DMS53 (cell line): ENCODE data around the gene SASH1.

Experiments used
- DNase-seq: peaks from one replicate; lab custom pipeline; 2025; lab: John Stamatoyannopoulos, UW

SASH1 gene

DNA sequence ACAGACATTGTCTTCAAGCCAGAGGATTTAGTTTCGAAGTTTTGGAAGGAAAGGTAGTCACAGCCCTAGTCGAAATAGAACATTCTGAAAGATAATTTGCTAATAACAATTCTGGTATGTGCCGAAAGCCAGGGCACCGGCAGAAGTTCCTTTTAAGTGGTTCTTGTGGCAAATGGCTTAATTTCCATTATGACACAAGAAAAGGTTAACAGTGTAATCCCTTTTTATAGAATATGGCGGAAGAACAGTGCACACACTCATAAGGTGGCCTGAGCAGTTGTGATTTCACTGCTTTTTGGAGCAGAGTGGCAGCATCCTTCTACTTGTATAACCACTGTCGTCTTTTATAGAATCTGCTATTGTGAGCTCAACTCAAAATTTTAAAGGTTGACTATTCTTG lies 152.4 kb downstream of the SASH1 start:
- DNase-seq, result no peak

DNA sequence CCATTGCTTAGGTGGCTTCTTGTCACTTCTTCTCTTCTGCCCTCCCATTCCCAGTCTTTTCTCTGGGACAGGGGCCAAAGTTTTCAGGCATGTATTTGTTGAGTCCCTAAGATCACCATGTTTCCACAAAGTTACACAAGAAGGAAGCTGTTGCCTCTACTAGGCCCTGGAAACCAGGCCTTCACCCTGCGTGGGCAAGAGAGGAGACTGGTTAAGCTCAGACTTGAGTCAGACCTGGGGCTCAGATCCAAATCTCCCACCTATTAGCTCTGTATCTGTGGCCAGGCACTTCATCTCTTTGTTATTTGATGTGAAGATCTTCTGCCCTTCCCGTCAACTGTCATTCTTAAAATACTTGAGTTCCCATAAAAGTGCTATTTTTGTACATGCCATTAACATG lies 154.6 kb downstream of the SASH1 start:
- no peak for DNase-seq

DNA sequence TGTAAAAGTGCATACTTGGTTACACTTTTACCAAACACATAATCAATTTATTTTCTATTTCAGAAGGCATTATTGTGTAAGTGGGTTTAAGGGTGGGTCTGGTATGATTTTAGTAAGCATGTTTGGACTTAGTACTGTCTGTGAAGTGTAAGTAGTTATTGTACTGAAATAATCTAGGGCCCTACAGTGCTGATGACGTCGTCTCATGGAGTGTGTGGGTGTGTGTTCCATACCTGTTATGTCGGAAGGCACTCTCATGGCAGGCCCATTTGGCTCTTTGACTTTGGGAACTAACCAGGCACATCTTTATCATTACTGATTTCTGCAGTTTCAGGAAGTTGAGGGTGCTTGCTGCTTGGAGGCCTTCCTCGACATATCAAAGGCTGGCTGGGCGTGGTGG lies 155.1 kb downstream of the SASH1 start:
- DNase-seq, result no peak

DNA sequence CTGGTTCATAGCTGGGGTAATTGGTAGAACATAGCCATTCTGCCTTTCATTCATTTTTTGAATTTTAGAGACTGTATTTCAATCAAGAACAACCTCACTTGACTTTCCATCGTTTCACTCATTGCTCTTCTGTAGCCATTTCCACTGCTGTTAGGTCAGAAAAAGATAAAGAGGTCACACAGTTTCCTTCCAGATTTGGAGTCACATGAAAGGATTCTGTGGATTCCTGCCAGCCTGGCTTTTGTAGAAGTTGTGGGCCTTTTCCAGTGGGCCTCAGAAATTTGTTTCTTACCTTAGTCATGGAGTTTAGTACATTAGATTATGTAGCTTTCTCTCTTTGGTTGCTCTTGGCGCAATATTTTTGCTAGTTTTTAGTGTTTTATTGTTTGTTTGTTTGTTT lies 157.8 kb downstream of the SASH1 start:
- no peak for DNase-seq

DNA sequence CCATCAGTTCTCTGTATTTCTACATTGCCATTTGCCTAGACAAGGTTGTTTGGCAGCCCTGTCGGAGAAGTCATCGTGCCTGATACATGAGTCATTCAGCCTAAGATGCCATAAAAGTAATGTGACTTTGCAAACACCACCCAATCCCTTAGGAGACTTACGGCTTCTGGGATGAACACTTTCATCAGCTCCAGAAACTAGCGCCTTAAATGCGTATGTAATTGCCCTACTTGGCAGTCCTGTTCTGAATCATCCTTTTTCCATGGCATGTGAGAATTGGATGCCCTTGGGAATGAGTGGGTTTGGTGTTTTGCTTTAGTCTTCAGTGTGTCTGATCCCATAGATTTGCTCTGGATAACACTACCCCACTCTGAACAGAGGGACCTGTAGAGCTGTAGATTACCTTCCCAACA lies 158.5 kb downstream of the SASH1 start:
- DNase-seq, result no peak

DNA sequence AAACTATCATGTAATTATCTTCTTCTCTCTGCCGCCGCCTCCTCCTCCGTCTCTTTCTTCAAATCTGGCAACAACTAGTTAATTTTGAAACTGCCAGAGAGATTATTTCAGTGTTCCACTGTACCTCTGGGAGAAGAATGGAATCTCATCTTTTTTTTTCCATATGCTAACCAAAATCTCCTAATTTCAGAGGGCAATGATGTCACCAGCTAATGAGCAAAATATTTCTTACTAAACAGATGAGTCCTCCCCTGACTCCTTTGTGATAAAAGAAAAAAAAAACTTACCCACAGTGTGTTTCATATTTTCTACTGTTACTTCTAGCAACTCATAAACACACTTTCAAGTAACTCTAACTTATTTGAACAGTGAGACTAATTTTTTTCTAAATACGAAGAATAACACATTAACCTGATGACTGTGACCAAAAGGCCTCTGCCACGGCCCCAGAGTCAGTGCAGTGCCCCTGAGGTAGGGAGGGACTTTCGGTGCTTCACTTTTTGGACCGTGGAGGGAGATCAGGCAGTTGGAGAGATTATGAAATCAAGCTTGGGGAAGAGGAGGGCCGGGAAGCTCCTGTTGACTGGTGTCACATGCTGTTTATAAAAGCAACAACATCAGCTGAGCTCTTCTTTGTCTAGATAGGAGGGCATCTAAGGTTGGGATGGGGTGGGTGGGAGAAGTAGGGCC lies 159.6 kb downstream of the SASH1 start:
- DNase-seq, result no peak

DNA sequence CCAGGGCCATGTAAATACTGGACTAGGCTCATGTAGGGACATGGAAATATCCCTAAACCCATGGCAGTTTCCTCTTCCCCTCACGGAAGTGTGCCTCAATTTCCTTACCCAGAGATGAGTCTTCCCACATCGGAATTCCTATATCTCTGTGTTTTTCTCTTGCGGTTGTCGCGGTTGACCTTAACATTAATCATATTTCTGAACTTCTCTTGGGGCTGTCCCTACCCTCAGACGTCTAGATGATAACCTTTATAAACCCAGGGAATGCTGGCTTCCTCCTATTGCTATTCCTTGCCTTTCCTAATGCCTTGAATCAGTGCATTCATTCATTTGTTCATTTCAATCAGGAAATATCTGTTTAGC lies 160.1 kb downstream of the SASH1 start:
- no peak for DNase-seq

DNA sequence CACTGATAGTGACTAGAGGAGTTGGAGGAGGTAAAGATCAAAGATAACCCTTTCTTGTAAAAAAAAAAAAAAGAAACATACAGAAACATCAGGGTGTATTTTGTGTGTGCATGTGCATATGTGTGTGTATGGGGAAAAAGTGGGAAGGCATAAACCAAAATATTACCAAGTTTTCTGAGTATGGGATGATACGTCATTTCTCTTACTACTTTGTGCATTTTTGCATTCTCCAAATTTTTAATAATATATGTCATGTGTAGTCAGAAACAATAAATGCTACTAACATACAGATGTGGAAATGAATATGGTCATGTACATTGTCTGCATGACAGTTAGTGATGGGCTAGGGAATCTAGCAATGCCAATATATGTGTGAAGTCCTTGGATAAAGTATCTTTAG lies 161.1 kb downstream of the SASH1 start:
- DNase-seq, result no peak

DNA sequence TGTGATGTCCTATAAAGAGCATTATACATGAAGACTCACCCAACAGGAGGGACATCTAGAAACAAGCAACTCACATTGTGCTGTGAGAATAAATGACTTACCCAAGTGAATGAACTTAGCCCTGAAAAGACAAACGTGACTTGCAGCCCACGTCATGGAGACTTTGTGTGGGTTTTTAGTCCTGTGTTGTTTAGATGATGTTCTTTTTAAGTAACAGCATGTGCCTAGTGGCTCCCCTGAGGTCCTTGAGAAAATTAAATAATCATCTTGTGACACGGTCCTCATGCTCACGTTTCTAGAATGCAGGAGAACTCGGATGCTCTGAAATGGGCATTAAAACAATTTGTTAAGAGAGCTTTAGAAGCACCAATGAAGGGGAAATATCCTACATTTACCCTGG lies 165.1 kb downstream of the SASH1 start:
- DNase-seq, result no peak

DNA sequence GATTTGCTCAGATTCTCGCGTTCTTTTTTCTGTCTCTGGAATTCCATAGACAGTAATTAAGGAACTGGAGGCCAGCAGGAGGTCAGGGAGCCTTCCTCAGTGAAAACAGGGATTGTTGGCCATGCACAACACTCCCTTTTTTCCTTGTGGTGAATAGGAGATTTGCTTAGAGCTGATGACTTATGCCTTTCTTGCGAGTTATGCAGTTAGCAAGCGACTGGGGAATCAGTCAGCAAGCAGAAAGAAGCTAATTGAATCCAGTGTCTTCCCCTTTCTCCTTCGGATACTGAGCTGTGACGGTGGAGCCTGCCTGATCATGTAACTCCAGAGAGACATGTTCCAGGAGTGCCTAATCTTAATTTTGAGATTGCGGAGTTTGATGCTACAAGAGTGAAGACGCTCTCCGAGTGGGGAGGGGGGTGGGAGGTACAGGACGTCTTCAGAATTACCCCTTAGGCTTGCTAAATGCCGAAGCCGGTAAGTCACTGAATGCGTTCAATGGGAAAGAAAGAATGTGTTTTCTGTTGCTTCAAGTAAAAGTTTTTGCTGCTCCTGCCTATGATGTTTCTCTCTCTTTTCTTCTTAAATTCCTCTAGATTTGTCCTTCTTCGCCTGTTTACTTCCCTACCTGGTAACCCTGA lies 165.9 kb downstream of the SASH1 start:
- no peak for DNase-seq

DNA sequence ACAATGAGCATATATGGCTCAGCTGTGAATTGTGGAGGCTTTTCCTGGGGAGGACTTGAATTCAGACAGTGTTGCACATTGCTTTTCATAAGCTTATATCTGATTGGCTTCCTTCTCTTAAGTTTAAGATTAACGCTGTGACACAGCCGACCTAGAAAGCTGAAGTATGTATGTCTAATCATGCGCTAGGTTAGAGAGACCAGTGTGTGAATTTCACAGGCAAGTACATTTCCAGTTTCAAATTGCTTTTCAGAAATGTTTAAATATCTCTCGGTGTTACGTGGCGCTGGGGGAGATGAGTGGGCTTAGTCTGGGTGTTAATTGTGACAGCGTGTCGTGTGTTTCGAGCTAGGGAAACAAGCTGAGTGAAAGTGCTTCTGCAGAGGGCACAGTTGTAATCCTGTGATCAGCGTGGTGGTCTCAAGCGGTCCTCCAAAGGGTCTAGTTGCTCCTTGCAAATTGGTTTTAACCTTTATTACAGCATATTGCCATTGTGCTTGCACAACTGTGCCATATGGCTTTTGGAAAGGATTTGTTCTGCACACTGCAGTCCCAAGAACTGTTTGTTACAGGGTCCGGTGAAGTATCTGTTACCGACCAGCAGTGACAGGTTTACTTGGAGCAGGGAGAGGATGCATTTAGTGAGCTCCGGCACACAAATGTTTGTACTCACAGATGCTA lies 166.6 kb downstream of the SASH1 start:
- DNase-seq, result no peak

DNA sequence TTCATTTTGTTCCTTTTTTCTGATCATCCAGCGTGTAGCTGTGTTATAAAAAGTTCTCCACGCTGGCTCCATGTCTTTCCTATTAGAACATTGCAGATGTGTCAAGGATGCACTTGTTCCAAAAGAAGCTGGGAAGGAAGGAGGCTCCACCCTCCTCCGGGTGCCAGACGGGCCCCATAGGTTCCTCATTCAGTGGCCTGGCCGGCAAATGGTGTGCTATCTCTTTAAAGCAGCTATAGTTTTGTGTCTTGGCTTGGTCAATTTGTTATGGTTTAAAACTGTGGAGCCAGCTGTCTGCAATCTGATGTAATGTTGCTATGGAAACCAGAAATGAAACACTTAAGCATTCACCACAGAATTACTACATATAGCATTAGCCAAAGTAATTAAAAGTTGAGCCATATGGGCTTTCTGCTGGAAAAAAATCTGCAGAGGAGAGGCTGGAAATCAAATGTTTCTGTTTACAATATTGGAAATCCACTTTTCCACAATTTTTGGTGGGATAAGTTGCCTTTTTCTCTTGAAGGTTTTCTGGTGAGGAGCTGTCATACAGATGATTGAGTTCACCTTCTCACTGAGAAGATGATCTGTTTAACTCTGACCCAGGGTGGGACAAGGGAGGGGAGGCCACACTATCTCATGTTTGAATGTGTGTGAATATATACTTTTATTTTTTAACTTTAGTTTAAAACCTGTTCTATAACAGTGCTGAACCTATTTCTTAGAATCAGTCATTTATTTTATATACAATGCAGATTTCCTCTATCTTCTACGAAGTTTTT lies 167.4 kb downstream of the SASH1 start:
- DNase-seq, result peak; percentile 67

DNA sequence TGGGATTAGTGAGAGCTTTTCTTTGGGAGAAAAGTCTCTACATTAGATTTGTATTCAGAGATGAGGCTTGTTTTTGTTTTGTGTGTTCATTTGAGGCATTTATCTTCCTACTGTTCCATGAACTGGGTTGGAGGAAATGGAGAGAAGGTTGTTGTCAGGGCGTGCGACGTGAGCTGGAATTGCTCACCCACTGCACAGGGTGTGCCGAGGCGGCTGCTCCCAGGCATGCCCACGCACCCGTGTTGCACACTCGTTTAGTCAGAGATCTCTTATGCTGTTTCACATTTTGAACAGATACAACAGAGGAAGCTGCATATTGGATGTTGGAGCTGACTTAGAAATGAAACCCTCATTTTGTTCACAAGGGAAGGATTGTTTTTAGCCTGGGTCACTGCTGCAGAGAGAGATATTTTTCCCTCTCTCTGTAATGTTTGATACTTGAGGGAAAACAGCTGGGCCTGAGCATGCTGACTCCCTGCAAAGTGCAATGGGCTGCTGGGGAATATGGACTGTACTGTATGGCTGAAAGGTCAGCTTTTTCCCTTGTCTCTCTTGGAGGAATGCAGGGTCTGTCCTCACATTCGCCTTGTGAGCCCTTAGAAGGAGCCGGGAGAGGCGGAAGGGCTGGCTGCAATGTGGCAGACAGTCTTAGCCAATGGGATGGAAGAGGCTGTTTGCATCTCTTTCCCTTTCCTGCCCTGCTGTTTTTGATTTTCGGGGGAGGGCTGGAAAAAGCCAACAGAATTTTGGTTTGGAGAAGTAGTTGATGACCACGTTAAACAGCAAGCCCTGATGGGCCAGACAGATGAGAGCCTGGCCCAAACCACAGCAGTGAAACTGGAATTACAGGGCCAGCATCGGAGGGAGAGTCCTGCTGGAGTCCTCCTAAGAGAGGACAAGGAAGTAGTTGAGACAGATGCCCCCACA lies 170.8 kb downstream of the SASH1 start:
- DNase-seq, result no peak

DNA sequence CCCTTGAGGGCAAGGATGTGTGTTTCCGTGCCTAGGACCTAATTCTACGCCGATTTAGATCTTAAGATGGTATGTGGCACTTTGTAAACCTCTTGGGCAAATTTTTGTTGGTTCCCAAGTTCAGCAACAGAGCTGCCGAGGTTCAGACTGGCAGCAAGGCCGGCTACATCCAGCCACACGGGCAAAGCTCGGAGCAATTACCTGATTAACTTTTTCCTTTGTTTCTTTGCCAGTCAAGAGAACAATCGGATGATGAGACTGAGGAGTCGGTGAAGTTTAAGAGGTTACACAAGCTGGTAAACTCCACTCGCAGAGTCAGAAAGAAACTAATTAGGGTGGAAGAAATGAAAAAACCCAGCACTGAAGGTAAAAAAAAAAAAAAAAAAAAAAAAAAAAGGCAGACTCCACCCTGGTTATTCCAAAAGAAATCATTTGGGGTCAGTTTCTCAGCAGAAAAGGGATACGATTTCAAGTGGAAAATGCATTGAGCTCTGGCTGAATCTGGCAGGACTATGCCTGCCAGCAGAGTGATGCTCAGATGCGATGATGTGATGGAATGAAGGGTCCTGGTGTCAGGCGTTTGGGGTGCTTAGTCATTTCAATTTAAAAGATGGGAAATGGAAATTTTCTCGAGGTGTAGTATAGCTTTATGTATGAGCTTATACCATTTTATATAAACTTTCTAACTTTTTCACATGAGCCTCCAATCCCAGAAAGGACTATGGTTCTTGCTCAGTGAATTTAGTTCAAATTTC lies 171.6 kb downstream of the SASH1 start:
- DNase-seq, result no peak

DNA sequence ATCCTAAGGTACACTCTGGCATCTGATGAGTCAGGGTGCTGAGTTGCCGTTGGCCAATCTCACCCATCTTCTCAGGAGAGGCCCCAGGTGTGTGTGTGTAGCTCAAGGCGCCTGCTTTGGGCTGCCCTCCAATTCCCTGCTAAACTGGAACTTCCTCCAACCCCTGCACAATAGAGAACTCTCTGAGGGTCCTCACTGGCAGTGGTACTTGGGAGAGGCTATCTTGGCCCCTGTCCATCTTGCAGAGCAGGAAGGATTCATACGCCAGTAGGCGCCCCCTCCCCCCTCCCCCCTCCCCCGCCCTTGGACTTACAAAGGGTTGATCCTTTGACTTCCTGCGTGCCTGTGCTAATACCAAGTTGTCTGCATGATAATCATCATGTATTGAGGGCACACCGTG lies 173.6 kb downstream of the SASH1 start:
- no peak for DNase-seq

DNA sequence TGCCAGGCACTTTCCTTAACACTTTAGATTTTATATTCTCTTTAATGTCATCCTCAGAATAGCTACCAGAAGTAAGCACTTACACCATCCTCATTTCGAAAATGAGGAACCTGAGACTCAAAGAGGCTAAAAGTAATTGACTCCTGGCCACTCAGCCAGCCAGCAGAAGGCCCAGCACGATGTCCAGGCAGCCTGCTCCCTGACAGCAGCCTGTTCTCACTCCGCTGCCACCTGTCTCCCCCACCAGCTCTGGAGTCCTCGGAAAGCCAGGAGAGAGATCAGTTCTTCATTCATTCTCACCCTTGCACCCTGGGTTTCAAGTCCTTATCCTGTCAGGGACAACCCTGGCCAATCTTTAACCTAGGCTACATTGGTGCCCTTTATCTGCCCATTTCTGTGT lies 174.0 kb downstream of the SASH1 start:
- DNase-seq, result no peak

DNA sequence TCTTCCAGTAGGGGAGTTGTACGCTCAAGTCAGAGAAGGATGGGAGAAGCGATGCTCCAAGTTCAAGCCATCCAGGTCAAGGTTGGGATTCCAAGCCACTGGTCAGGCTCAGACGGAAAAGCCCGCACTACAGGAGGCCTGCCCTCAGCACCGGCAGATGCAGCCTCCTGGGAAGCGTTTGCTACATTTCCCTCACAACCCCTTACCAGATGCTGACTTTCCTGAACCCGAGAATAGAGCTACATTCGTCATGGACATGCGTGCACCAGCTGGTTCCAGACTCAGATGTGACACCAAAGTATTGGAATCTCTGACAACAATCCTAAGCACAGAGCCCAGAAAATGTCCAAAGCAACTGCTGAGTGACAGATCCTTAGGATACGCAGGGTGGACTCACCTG lies 174.8 kb downstream of the SASH1 start:
- no peak for DNase-seq

DNA sequence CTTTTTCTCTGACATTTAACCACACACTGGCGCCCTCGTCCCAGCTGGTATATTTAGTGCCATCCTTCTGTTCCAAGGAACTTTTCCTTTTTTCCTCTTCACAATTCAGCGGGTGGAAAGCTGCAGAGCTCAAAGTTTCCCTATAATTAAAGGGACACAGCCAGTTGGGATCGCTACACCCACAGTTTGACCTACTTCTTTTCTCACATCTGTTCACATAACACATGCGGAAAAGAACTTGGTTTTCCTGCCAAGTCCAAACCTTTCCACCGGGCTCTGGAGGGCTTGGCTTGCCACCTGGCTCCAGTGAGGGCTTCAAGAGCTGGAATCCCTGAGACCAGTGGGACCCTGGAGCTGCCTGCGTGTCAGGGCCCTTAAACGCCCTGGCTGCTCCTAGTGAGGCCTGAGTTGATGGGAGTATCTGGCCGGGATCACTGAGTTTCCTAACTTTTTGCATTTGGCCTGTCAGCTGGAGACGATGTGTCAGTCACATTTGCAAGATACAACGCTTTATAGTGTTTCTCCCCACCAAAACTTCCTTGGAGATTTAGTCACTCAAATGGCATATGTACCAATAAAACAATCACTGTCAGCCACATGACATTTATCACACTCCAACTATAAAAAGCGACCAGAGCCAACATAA lies 176.0 kb downstream of the SASH1 start:
- DNase-seq, result no peak

DNA sequence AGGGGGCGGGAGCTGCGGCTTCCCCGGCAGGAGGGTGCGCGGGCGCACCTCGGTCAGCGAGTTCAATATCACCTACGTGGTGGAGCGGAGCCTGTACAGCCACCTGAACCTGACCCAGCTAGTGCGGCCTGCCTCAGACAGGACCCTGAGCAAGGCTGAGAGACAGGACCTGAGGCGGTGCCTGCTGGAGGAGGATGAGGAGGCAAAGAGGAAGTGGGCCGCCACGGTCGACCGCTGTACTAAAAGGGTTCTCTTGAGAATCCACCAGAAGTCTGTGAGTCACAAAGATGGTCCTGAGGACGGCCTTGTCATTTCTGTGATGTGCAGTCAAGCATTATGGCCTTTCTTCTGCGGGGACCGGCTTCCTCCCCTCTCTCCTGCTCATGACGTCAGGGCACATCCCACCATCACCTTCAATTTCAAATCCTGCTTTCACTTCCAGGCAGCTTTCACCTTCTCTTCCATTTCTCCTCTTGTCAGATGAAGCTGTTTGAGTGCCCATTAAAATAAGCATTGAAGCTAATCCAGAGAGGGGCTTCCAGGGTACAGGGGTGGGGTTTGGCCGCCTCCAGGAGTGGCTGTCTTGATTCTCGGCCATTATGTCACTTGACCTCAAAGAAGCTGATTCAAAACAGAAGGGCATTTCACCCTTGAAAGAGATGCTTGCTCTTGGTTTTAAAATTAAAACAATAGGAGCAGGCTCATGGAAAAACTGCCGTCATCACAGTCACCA lies 177.6 kb downstream of the SASH1 start:
- DNase-seq, result no peak

DNA sequence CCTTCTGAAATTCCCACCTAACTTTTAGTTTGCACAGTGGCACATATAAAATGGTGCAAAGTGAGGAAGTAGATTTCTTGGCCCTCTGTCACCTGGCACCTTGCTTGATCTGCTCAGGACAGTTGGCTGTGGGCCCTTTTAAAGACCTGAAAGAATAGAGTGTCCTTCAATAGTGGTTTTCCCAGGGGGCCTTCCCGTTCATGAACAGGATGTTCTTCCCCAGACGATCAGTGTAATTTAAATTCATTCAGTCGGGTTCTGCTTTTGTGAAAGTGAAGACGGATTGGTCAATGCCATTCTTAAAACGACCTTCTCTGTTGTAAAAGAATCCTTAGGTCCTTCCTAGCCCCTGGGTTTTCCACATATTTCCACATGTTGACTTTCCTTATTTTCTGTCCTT lies 178.5 kb downstream of the SASH1 start:
- DNase-seq, result no peak
